ENCODE data around the gene CCDC170.

GRCh38 chr6:151639750-151640149 lies 145.9 kb downstream of the CCDC170 start:
- TF ChIP-seq CTCF (IDR thresholded peaks at IDR 0.05) (no peak), POLR2A (IDR thresholded peaks at IDR 0.05) (no peak), EP300 (IDR thresholded peaks at IDR 0.05) (no peak)
